Neural cell (in vitro differentiated cells): ENCODE results near the gene DHX15. TPM values are rescaled to one million over a fixed set of nuclear protein-coding genes. Genes with fewer than 3 reads are reported as not detected.

Experiments
- H2AFZ ChIP-seq: fragments of 200-600, 300-800 bp; sonication (generic), shearing (Covaris generic); 2 replicates; pipeline ENCODE4 v1.6.0; 2014; ENCODE audit warnings: low read depth, mild to moderate bottlenecking, antibody characterized with exemption, low read length, moderate library complexity
- H3F3A ChIP-seq: fragments of 200-600 bp; shearing (Covaris generic); 2 replicates; pipeline ENCODE4 v1.6.1; 2016; ENCODE audit warnings: mild to moderate bottlenecking, moderate library complexity, mixed read lengths, antibody characterized with exemption, low read length; ENCODE audit not compliant: insufficient read depth, poor library complexity, severe bottlenecking
- H3K27ac ChIP-seq: fragments of 200-600, 300-800 bp; sonication (generic), shearing (Covaris generic); 2 replicates; pipeline ENCODE4 v1.5.1; 2014; ENCODE audit warnings: mild to moderate bottlenecking, low read length, moderate library complexity
- H3K27me3 ChIP-seq: fragments of 300-800, 200-600 bp; sonication (generic), shearing (Covaris generic); 2 replicates; pipeline ENCODE4 v1.6.0; 2014; ENCODE audit warnings: mild to moderate bottlenecking, low read depth, low read length, moderate library complexity; ENCODE audit not compliant: insufficient read depth
- H3K36me3 ChIP-seq: fragments of 300-800, 200-600 bp; sonication (generic), shearing (Covaris generic); 2 replicates; pipeline ENCODE4 v1.5.1; 2014; ENCODE audit warnings: mild to moderate bottlenecking, antibody characterized with exemption, low read length, moderate library complexity; ENCODE audit not compliant: insufficient read depth
- H3K4me2 ChIP-seq: fragments of 300-800, 200-600 bp; sonication (generic), shearing (Covaris generic); 2 replicates; pipeline ENCODE4 v1.6.0; 2014; ENCODE audit warnings: mild to moderate bottlenecking, low read length
- H3K4me3 ChIP-seq: fragments of 300-800, 200-600 bp; sonication (generic), shearing (Covaris generic); 2 replicates; pipeline ENCODE4 v1.5.1; 2014; ENCODE audit warnings: mild to moderate bottlenecking, low read length, moderate library complexity
- H3K79me2 ChIP-seq: fragments of 200-600 bp; shearing (Covaris generic); replicated peaks from 2 replicates; pipeline ENCODE4 v1.6.0; 2014; ENCODE audit warnings: mild to moderate bottlenecking, low read length, moderate library complexity; ENCODE audit not compliant: insufficient read depth
- H3K9ac ChIP-seq: fragments of 300-800, 200-600 bp; sonication (generic), shearing (Covaris generic); 2 replicates; pipeline ENCODE4 v1.6.1; 2016; ENCODE audit warnings: mild to moderate bottlenecking, low read length, mixed read lengths
- H3K9me2 ChIP-seq: fragments of 200-600 bp; shearing (Covaris generic); 2 replicates; pipeline ENCODE4 v1.6.1; 2016; ENCODE audit warnings: mild to moderate bottlenecking, low read length, mixed read lengths; ENCODE audit not compliant: insufficient read depth
- H3K9me3 ChIP-seq: fragments of 200-600, 300-800 bp; sonication (generic), shearing (Covaris generic); 2 replicates; pipeline ENCODE4 v1.6.1; 2016; ENCODE audit warnings: mild to moderate bottlenecking, mixed run types, low read length, moderate library complexity, mixed read lengths
- H4K20me1 ChIP-seq: fragments of 200-600 bp; shearing (Covaris generic); 2 replicates; pipeline ENCODE4 v1.6.1; 2016; ENCODE audit warnings: mild to moderate bottlenecking, mixed run types; ENCODE audit not compliant: insufficient read depth
- EP300 ChIP-seq: fragments of 450-650 bp; conservative IDR thresholded peaks from 2 replicates; pipeline ENCODE4 v1.6.1; 2014; ENCODE audit warnings: antibody characterized with exemption, mild to moderate bottlenecking, moderate library complexity; ENCODE audit not compliant: poor library complexity, severe bottlenecking
- EZH2 ChIP-seq: fragments of 200-600, 300-800 bp; shearing (Covaris generic), sonication (generic); IDR thresholded peaks from 2 replicates; pipeline ENCODE4 v1.6.1; 2014; ENCODE audit warnings: antibody characterized with exemption, low read length, borderline replicate concordance, mild to moderate bottlenecking; ENCODE audit not compliant: insufficient read depth, poor library complexity, severe bottlenecking
- MXI1 ChIP-seq: fragments of 450-650 bp; conservative IDR thresholded peaks from 2 replicates; pipeline ENCODE4 v1.6.1; 2014; ENCODE audit warnings: antibody characterized with exemption, mild to moderate bottlenecking; ENCODE audit not compliant: poor library complexity, severe bottlenecking
- POLR2AphosphoS5 ChIP-seq: IDR thresholded peaks from 2 replicates; pipeline ENCODE4 v1.6.1; 2012
- RAD21 ChIP-seq: fragments of 450-650 bp; conservative IDR thresholded peaks from 2 replicates; pipeline ENCODE4 v1.6.1; 2014; ENCODE audit warnings: antibody characterized with exemption, mild to moderate bottlenecking, moderate library complexity
- SMC3 ChIP-seq: fragments of 450-650 bp; conservative IDR thresholded peaks from 2 replicates; pipeline ENCODE4 v1.6.1; 2014; ENCODE audit warnings: antibody characterized with exemption, mild to moderate bottlenecking, moderate library complexity; ENCODE audit not compliant: poor library complexity
- TAF1 ChIP-seq: IDR thresholded peaks from 2 replicates; pipeline ENCODE4 v1.6.1; 2012; ENCODE audit warnings: low read depth
- polyA plus RNA-seq: library from polyadenylated mRNA; depleted of rRNA; stranded (reverse); fragments of >200 nt; gene quantifications from 2 replicates; pipeline ENCODE4 v1.2.3, GENCODE V29; 2014
- TF ChIP-seq, protein P1 (sequence below): IDR thresholded peaks from 2 replicates; pipeline ENCODE4 v1.6.1; 2012; ENCODE audit warnings: borderline replicate concordance
- TF ChIP-seq, protein P2 (sequence below): fragments of 450-650 bp; IDR thresholded peaks from 2 replicates; pipeline ENCODE4 v1.5.1; 2014; ENCODE audit warnings: antibody characterized with exemption, mild to moderate bottlenecking, moderate library complexity; ENCODE audit not compliant: poor library complexity, severe bottlenecking

The DHX15 gene
- polyA plus RNA-seq, 1 donor from 2014 or later: 368 TPM

DNA sequence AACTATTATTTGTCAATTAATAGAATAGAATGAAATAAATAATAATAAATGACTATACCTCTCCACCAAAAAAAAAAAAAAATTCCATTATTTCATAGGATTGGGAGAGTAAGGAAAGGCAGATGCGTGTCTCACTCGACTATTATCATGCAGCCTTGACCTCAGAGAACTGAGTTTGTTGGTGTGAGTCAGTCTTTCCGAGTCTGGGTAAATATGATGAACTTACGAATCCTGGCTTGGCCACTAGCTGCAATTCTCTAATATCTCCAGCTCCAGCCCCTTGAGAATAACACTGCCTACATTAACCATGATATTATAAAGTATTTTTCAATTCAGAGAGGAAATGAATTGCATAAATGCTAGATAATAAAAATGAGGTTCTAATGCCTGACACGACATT is 46.6 kb upstream of the DHX15 start:
- no peak overlapping the region for H3K9ac ChIP-seq

DNA sequence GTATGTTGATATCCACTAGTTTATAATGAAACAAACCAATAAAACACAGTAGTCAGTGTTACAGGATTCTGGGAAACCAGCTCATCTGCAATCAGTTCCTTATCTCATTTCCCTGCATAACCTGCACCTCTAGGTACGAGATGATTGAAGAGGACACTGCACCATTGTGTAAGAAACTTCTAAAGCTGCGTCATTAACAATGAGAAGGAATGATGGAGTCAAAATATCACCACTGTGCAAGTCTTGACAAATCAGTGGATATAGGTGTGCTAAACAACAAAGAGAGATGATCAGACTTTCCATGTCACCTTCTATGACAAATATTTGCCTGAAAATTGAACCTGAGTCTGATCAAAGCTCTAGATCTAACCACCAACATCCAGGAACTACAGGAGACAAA is 40.7 kb upstream of the DHX15 start:
- TF ChIP-seq SMC3 (no peak), MXI1 (no peak), RAD21 (no peak)
- H3K9ac ChIP-seq: no peak overlapping the region
- H4K20me1 ChIP-seq: no peaks in the 10 kb centered on the region
- H3K36me3 ChIP-seq: no peaks in the 10 kb centered on the region
- no peak overlapping the region for H3K4me3 ChIP-seq
- H2AFZ ChIP-seq: no peak overlapping the region
- no peaks in the 10 kb centered on the region for H3K79me2 ChIP-seq
- H3K27ac ChIP-seq: no peak overlapping the region
- no peaks in the 10 kb centered on the region for H3F3A ChIP-seq
- H3K4me2 ChIP-seq: no peak overlapping the region
- H3K27me3 ChIP-seq: no peaks in the 10 kb centered on the region
- no peaks in the 10 kb centered on the region for H3K9me2 ChIP-seq
- H3K9me3 ChIP-seq: no peaks in the 10 kb centered on the region

More for the DNA sequence above, 46.6 kb upstream of the DHX15 start:
- H3K36me3 ChIP-seq: no peaks in the 10 kb centered on the region
- no peaks in the 10 kb centered on the region for H3K79me2 ChIP-seq
- no peaks in the 10 kb centered on the region for H3K27me3 ChIP-seq
- H3K27ac ChIP-seq: no peak overlapping the region
- no peaks in the 10 kb centered on the region for H3F3A ChIP-seq
- no peak overlapping the region for H2AFZ ChIP-seq
- TF ChIP-seq EP300 (no peak), EZH2 (no peak), MXI1 (no peak), SMC3 (no peak), TAF1 (no peak), RAD21 (no peak), POLR2AphosphoS5 (no peak)
- TF ChIP-seq, protein P1, sequence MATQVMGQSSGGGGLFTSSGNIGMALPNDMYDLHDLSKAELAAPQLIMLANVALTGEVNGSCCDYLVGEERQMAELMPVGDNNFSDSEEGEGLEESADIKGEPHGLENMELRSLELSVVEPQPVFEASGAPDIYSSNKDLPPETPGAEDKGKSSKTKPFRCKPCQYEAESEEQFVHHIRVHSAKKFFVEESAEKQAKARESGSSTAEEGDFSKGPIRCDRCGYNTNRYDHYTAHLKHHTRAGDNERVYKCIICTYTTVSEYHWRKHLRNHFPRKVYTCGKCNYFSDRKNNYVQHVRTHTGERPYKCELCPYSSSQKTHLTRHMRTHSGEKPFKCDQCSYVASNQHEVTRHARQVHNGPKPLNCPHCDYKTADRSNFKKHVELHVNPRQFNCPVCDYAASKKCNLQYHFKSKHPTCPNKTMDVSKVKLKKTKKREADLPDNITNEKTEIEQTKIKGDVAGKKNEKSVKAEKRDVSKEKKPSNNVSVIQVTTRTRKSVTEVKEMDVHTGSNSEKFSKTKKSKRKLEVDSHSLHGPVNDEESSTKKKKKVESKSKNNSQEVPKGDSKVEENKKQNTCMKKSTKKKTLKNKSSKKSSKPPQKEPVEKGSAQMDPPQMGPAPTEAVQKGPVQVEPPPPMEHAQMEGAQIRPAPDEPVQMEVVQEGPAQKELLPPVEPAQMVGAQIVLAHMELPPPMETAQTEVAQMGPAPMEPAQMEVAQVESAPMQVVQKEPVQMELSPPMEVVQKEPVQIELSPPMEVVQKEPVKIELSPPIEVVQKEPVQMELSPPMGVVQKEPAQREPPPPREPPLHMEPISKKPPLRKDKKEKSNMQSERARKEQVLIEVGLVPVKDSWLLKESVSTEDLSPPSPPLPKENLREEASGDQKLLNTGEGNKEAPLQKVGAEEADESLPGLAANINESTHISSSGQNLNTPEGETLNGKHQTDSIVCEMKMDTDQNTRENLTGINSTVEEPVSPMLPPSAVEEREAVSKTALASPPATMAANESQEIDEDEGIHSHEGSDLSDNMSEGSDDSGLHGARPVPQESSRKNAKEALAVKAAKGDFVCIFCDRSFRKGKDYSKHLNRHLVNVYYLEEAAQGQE: no peak
- TF ChIP-seq, protein P2, sequence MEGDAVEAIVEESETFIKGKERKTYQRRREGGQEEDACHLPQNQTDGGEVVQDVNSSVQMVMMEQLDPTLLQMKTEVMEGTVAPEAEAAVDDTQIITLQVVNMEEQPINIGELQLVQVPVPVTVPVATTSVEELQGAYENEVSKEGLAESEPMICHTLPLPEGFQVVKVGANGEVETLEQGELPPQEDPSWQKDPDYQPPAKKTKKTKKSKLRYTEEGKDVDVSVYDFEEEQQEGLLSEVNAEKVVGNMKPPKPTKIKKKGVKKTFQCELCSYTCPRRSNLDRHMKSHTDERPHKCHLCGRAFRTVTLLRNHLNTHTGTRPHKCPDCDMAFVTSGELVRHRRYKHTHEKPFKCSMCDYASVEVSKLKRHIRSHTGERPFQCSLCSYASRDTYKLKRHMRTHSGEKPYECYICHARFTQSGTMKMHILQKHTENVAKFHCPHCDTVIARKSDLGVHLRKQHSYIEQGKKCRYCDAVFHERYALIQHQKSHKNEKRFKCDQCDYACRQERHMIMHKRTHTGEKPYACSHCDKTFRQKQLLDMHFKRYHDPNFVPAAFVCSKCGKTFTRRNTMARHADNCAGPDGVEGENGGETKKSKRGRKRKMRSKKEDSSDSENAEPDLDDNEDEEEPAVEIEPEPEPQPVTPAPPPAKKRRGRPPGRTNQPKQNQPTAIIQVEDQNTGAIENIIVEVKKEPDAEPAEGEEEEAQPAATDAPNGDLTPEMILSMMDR: no peak
- no peaks in the 10 kb centered on the region for H3K9me3 ChIP-seq
- no peak overlapping the region for H3K4me2 ChIP-seq
- H4K20me1 ChIP-seq: no peaks in the 10 kb centered on the region
- no peak overlapping the region for H3K4me3 ChIP-seq
- H3K9me2 ChIP-seq: no peaks in the 10 kb centered on the region

DNA sequence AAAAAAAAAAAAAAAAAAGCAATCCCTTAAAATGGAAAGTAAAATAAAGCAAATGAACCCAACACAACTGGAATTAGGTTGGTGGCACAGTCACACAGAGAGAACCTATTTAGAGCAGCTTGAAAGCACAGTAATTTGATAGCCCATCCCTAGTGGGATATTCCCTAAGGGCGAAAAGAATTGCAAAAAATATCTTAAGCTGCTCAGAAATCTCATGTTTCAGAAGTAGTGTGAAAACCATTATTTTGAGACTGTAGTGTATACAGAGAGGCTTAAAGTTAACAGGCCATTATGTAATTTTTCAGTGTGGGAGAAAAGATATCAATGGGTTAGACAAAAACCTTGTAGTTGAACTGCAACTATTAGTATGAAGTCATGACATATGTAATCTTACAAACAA is 40.0 kb upstream of the DHX15 start:
- Histone ChIP-seq H3K79me2 (no peaks in the 10 kb centered on the region), H3K36me3 (no peaks in the 10 kb centered on the region), H3K9me2 (no peaks in the 10 kb centered on the region), H3K27me3 (no peaks in the 10 kb centered on the region), H2AFZ (no peak overlapping the region), H3K9ac (no peak overlapping the region), H3K4me2 (no peak overlapping the region), H3K9me3 (no peaks in the 10 kb centered on the region), H4K20me1 (no peaks in the 10 kb centered on the region), H3K4me3 (no peak overlapping the region), H3K27ac (no peak overlapping the region), H3F3A (no peaks in the 10 kb centered on the region)
- no peak for TF ChIP-seq SMC3
- no peak for TF ChIP-seq MXI1
- TF ChIP-seq, protein P1: no peak
- TF ChIP-seq POLR2AphosphoS5: no peak
- TF ChIP-seq EZH2: no peak
- no peak for TF ChIP-seq TAF1
- no peak for TF ChIP-seq RAD21
- no peak for TF ChIP-seq EP300
- TF ChIP-seq, protein P2: no peak
